GM18873 (cell line): ENCODE results near the gene ANO1.

ENCODE experiments used
- ATAC-seq: cut with Tn5 transposase; IDR thresholded peaks from one replicate; pipeline ENCODE4 v1.9.1; 2021; ENCODE audit warnings: mild to moderate bottlenecking, moderate library complexity, moderate number of reproducible peaks; ENCODE audit not compliant: unreplicated experiment, low FRiP score

Gene ANO1

GRCh38 chr11:70233034-70233433 lies 154.9 kb downstream of the ANO1 start:
- ATAC-seq = no peak

DNA sequence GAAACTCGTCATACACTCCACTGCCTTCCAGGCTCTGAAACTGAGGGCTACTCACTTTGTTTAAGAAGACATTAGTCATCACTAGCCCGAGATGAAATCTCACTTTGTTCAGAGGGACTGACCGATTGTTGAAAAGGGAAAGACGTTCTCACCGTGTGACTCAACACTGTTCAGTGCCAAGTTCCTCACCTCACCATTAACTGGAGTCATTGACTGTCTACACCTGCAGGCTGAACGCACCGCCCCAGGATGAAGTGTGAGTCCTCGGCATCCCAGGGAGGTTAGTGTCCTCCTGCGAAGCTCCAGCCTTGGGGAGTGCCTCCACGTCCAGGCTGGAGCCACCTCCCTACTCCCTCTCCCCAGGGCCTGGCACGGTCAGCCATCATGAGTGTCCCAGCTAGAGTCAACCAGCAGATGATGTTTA lies 155.4 kb downstream of the ANO1 start:
- no peak for ATAC-seq

- no peak for ATAC-seq
Observed at GRCh38 chr11:70233962-70234361, 155.8 kb downstream of the ANO1 start.
